ENCODE data around the gene TMEM50B.

TMEM50B gene

GRCh38 chr21:33406493-33406892, 73.3 kb downstream of the TMEM50B start:
- DNase-seq (no peak), ATAC-seq (replicated peaks) (no peak)
- Mint-ChIP-seq H3K4me1 (peaks cover 45 to 81% of the 10 kb centered on the region in 2 donors), H3K27ac (peak overlapping the region; percentile 74), H3K36me3 (peaks cover 41 to 49% of the 10 kb centered on the region in 2 donors), H3K27me3 (no peaks in the 10 kb centered on the region), H3K9me3 (no peaks in the 10 kb centered on the region), H3K4me3 (peak overlapping the region; percentile 37 to 41)

GRCh38 chr21:33403786-33404585, 75.8 kb downstream of the TMEM50B start:
- Mint-ChIP-seq H3K27me3 (no peaks in the 10 kb centered on the region), H3K27ac (peak overlapping the region; percentile 99), H3K4me3 (peak overlapping the region; percentile 99 to 100), H3K4me1 (peaks cover 44 to 80% of the 10 kb centered on the region in 2 donors), H3K36me3 (peaks cover 28 to 36% of the 10 kb centered on the region in 2 donors), H3K9me3 (peaks cover 2 to 4% of the 10 kb centered on the region in 2 donors)
- ATAC-seq (replicated peaks) (peak; percentile 56 to 60), DNase-seq (peak; percentile 46)

GRCh38 chr21:33403128-33403785, 76.5 kb downstream of the TMEM50B start, which contains the start of gene IFNGR2:
Gene IFNGR2, plus strand, starts transcription at chr21:33403413. Its CDS starts 131 bp downstream, at chr21:33403544.
- peak; percentile 37 to 51 for ATAC-seq (replicated peaks)
- H3K4me3 Mint-ChIP-seq: peak within 1 kb of the TSS; percentile 99 to 100
- peaks cover 20 to 30% of the 10 kb centered on the region in 2 donors for H3K36me3 Mint-ChIP-seq
- peak; percentile 34 for DNase-seq
- peaks cover 44 to 78% of the 10 kb centered on the region in 2 donors for H3K4me1 Mint-ChIP-seq
- H3K27me3 Mint-ChIP-seq: no peaks in the 10 kb centered on the region
- H3K9me3 Mint-ChIP-seq: peaks cover 2 to 4% of the 10 kb centered on the region in 2 donors
- H3K27ac Mint-ChIP-seq: peak within 1 kb of the TSS; percentile 99

- H3K4me1 Mint-ChIP-seq: peaks cover 49 to 78% of the 10 kb centered on the region in 2 donors
- DNase-seq (peak; percentile 20), ATAC-seq (replicated peaks) (peak; percentile 34 to 49)
- peak overlapping the region; percentile 92 for H3K27ac Mint-ChIP-seq
- peak overlapping the region; percentile 76 to 80 for H3K4me3 Mint-ChIP-seq
- H3K9me3 Mint-ChIP-seq: peaks cover 2 to 4% of the 10 kb centered on the region in 2 donors
- H3K36me3 Mint-ChIP-seq: peaks cover 19 to 27% of the 10 kb centered on the region in 2 donors
- H3K27me3 Mint-ChIP-seq: no peaks in the 10 kb centered on the region
Observed at GRCh38 chr21:33402001-33402979, 77.5 kb downstream of the TMEM50B start.

- H3K27ac Mint-ChIP-seq: no peak overlapping the region
- no peaks in the 10 kb centered on the region for H3K27me3 Mint-ChIP-seq
- peaks cover 2 to 4% of the 10 kb centered on the region in 2 donors for H3K9me3 Mint-ChIP-seq
- ATAC-seq (replicated peaks) (no peak), DNase-seq (no peak)
- H3K4me3 Mint-ChIP-seq: no peak overlapping the region
- peaks cover 42 to 71% of the 10 kb centered on the region in 2 donors for H3K4me1 Mint-ChIP-seq
- H3K36me3 Mint-ChIP-seq: peaks cover 16 to 20% of the 10 kb centered on the region in 2 donors
Observed at GRCh38 chr21:33401630-33401992, 78.2 kb downstream of the TMEM50B start.
